IMR-90 (cell line): Measurements from ENCODE around the gene CPN1. TPM values are rescaled to one million over a fixed set of nuclear protein-coding genes. Genes with fewer than 3 reads are reported as not detected.

Experiments used
- ATAC-seq: fragments of 200-7000 bp; cut with Tn5 transposase; 2 replicates; pipeline ENCODE4 v1.9.1; 2020; ENCODE audit warnings: low read depth, mild to moderate bottlenecking, moderate library complexity
- BruUV-seq: library from RNA; stranded (reverse); fragments of 400-500 nt; replicated peaks from 2 replicates; lab custom pipeline; 2021; lab: Mats Ljungman, UMichigan
- CTCF ChIA-PET: fragments of 300-600 bp; formaldehyde crosslinking; extraction: SDS; loops from one replicate; lab custom pipeline; 2021; ENCODE audit warnings: antibody characterized with exemption; lab: Yijun Ruan, JAX
- POLR2A ChIA-PET: fragments of 300-600 bp; sonication (Branson Sonifier 250); formaldehyde crosslinking; loops from one replicate; lab custom pipeline; 2022; ENCODE audit warnings: antibody characterized with exemption; ENCODE audit not compliant: unreplicated experiment; lab: Charles Lee
- DNase-seq: peaks from one replicate; pipeline ENCODE4 v3.0.0; 2013
- H2AFZ ChIP-seq: replicated peaks from 2 replicates; pipeline ENCODE3; 2013; ENCODE audit warnings: low read length, mild to moderate bottlenecking; ENCODE audit not compliant: poor library complexity
- H2AK5ac ChIP-seq: 2 replicates; pipeline ENCODE4 v1.6.1; 2013; ENCODE audit warnings: low read depth, low read length, inconsistent platforms
- H2AK9ac ChIP-seq: replicated peaks from 2 replicates; pipeline ENCODE3; 2013; ENCODE audit warnings: mild to moderate bottlenecking, low read depth, low read length, moderate library complexity; ENCODE audit not compliant: poor library complexity
- H2BK120ac ChIP-seq: 2 replicates; pipeline ENCODE4 v1.6.1; 2013; ENCODE audit warnings: low read depth, low read length, inconsistent platforms
- H2BK15ac ChIP-seq: 3 replicates; pipeline ENCODE4 v1.6.1; 2013; ENCODE audit warnings: low read depth, low read length, inconsistent platforms
- H2BK20ac ChIP-seq: 2 replicates; pipeline ENCODE4 v1.6.1; 2013; ENCODE audit warnings: low read depth, mild to moderate bottlenecking, inconsistent platforms, low read length, moderate library complexity
- H2BK5ac ChIP-seq: 2 replicates; pipeline ENCODE4 v1.6.1; 2013; ENCODE audit warnings: mild to moderate bottlenecking, low read depth, low read length, inconsistent platforms; ENCODE audit not compliant: poor library complexity, severe bottlenecking
- H3K14ac ChIP-seq: replicated peaks from 2 replicates; pipeline ENCODE4 v1.6.1; 2013; ENCODE audit warnings: low read depth, low read length, inconsistent platforms
- H3K18ac ChIP-seq: 2 replicates; pipeline ENCODE4 v1.6.1; 2013; ENCODE audit warnings: low read depth, low read length, control low read depth
- H3K23ac ChIP-seq: 2 replicates; pipeline ENCODE4 v1.6.1; 2013; ENCODE audit warnings: low read depth, low read length, inconsistent platforms
- H3K27ac ChIP-seq: 2 replicates; pipeline ENCODE4 v1.5.1; 2013; ENCODE audit warnings: mild to moderate bottlenecking, control low read depth, low read length; ENCODE audit not compliant: insufficient read depth
- H3K27me3 ChIP-seq: 2 replicates; pipeline ENCODE4 v1.6.1; 2013; ENCODE audit warnings: low read length; ENCODE audit not compliant: control insufficient read depth, insufficient read depth
- H3K36me3 ChIP-seq: 2 replicates; pipeline ENCODE4 v1.6.1; 2013; ENCODE audit warnings: low read length, mixed read lengths; ENCODE audit not compliant: control insufficient read depth, insufficient read depth
- H3K4ac ChIP-seq: 2 replicates; pipeline ENCODE4 v1.6.1; 2013; ENCODE audit warnings: low read depth, low read length, inconsistent platforms
- H3K4me1 ChIP-seq: 2 replicates; pipeline ENCODE4 v1.6.1; 2013; ENCODE audit warnings: low read length, mixed read lengths; ENCODE audit not compliant: control insufficient read depth, insufficient read depth
- H3K4me2 ChIP-seq: 2 replicates; pipeline ENCODE4 v1.6.1; 2013; ENCODE audit warnings: low read depth, mild to moderate bottlenecking, control low read depth, low read length, moderate library complexity
- H3K4me3 ChIP-seq: 2 replicates; pipeline ENCODE4 v1.5.1; 2013; ENCODE audit warnings: low read depth, mild to moderate bottlenecking, control low read depth, low read length, moderate library complexity; ENCODE audit not compliant: insufficient read depth
- H3K56ac ChIP-seq: 2 replicates; pipeline ENCODE4 v1.6.1; 2013; ENCODE audit warnings: low read length, inconsistent platforms; ENCODE audit not compliant: insufficient read depth; ENCODE audit errors: extremely low read depth
- H3K79me1 ChIP-seq, 2 experiments: 2 replicates each; pipeline ENCODE4 v1.6.1; 2013; ENCODE audit warnings: low read length in 2 of 2, inconsistent platforms in 1 of 2, low read depth in 1 of 2
- H3K9ac ChIP-seq: 2 replicates; pipeline ENCODE4 v1.6.1; 2013; ENCODE audit warnings: low read depth, low read length, control low read depth
- H3K9me1 ChIP-seq: 2 replicates; pipeline ENCODE4 v1.6.1; 2013; ENCODE audit warnings: low read length, inconsistent platforms; ENCODE audit not compliant: insufficient read depth
- H3K9me3 ChIP-seq: 2 replicates; pipeline ENCODE4 v1.6.1; 2013; ENCODE audit warnings: low read length; ENCODE audit not compliant: control insufficient read depth, insufficient read depth
- H4K20me1 ChIP-seq: 2 replicates; pipeline ENCODE4 v1.6.1; 2013; ENCODE audit warnings: low read length, inconsistent platforms; ENCODE audit not compliant: insufficient read depth
- H4K5ac ChIP-seq: 2 replicates; pipeline ENCODE4 v1.6.1; 2013; ENCODE audit warnings: mild to moderate bottlenecking, low read depth, low read length, control low read depth
- H4K8ac ChIP-seq, 2 experiments: 2 replicates each; pipeline ENCODE4 v1.6.1; 2013; ENCODE audit warnings: low read depth in 2 of 2, low read length in 2 of 2, control low read depth in 1 of 2, inconsistent platforms in 1 of 2
- H4K91ac ChIP-seq: 2 replicates; pipeline ENCODE4 v1.6.1; 2013; ENCODE audit warnings: low read depth, low read length, inconsistent platforms; ENCODE audit not compliant: insufficient read depth
- CEBPB ChIP-seq: IDR thresholded peaks from 2 replicates; pipeline ENCODE4 v1.6.1; 2012; ENCODE audit warnings: low read depth, low read length, improper control_type of control experiment
- CTCF ChIP-seq: conservative IDR thresholded peaks from 2 replicates; pipeline ENCODE4 v1.5.1; 2012; ENCODE audit warnings: mild to moderate bottlenecking, low read depth, low read length, improper control_type of control experiment
- FOS ChIP-seq: fragments of 150-350 bp; IDR thresholded peaks from 2 replicates; pipeline ENCODE4 v1.6.1; 2016; ENCODE audit warnings: low read depth, low read length
- MAZ ChIP-seq: IDR thresholded peaks from 2 replicates; pipeline ENCODE4 v1.6.1; 2012; ENCODE audit warnings: low read depth, mild to moderate bottlenecking, low read length, improper control_type of control experiment, moderate library complexity, borderline replicate concordance
- MXI1 ChIP-seq: IDR thresholded peaks from 2 replicates; pipeline ENCODE4 v1.6.1; 2012; ENCODE audit warnings: low read depth, mild to moderate bottlenecking, low read length, moderate library complexity, borderline replicate concordance
- POLR2A ChIP-seq: IDR thresholded peaks from 2 replicates; pipeline ENCODE4 v1.6.1; 2012; ENCODE audit warnings: mild to moderate bottlenecking, low read depth, low read length
- RAD21 ChIP-seq: IDR thresholded peaks from 2 replicates; pipeline ENCODE4 v1.6.1; 2012; ENCODE audit warnings: low read length, improper control_type of control experiment
- RCOR1 ChIP-seq: IDR thresholded peaks from 2 replicates; pipeline ENCODE4 v1.6.1; 2012; ENCODE audit warnings: mild to moderate bottlenecking, low read length, improper control_type of control experiment; ENCODE audit not compliant: insufficient replicate concordance
- SMC3 ChIP-seq: fragments of 150-350 bp; IDR thresholded peaks from 2 replicates; pipeline ENCODE4 v1.6.1; 2016; ENCODE audit warnings: low read depth, mild to moderate bottlenecking, antibody characterized with exemption, low read length, moderate library complexity
- USF2 ChIP-seq: fragments of 150-350 bp; IDR thresholded peaks from 2 replicates; pipeline ENCODE4 v1.6.1; 2017; ENCODE audit warnings: mild to moderate bottlenecking, antibody characterized with exemption, low read length, low read depth
- WGBS, 2 experiments: methylation state at CpG; one replicate each; pipeline versions ENCODE4 v1.1.5 to v1.1.7; 2013; ENCODE audit warnings: missing lambda C conversion rate in 2 of 2; ENCODE audit not compliant: insufficient read length in 1 of 2; ENCODE audit errors: extremely low coverage in 2 of 2; 5-methylcytosine and 5-hydroxymethylcytosine counted together
- dilution Hi-C: fragments of 300-500 bp; cut with HindIII; formaldehyde crosslinking; loops from one replicate; pipeline ENCODE4 v1.14.3; 2018; ENCODE audit warnings: low sequenced_read_pairs; ENCODE audit not compliant: unreplicated experiment
- in situ Hi-C: fragments of 300-500 bp; cut with MboI; formaldehyde crosslinking; loops from 3 replicates; pipeline ENCODE4 v1.14.3; 2019; ENCODE audit warnings: low sequenced_read_pairs, inconsistent platforms, mixed read lengths
- intact Hi-C: fragments of 100-400 bp; cut with micrococcal nuclease; formaldehyde crosslinking; loops from 2 replicates; pipeline ENCODE4 v1.10.0; 2022
- polyA plus RNA-seq, 3 experiments: library from polyadenylated mRNA; depleted of rRNA; stranded (reverse); fragments of >200 nt; gene quantifications; 2 replicates each; pipeline ENCODE4 v1.2.3, GENCODE V29; 2012; ENCODE audit warnings: low replicate concordance in 1 of 3
- total RNA-seq: library from RNA; depleted of rRNA; stranded (reverse); fragments of >200 nt; gene quantifications from 2 replicates; pipeline ENCODE4 v1.2.3, GENCODE V29; 2012
- TF ChIP-seq, protein P1 (sequence below): fragments of 150-350 bp; IDR thresholded peaks from 2 replicates; pipeline ENCODE4 v1.6.1; 2016; ENCODE audit warnings: low read depth, mild to moderate bottlenecking, low read length, moderate library complexity, borderline replicate concordance

CPN1 gene
- total and polyA plus RNA-seq, 2 of the 4 experiments (the other 2 are of a cell fraction), result not detected

DNA sequence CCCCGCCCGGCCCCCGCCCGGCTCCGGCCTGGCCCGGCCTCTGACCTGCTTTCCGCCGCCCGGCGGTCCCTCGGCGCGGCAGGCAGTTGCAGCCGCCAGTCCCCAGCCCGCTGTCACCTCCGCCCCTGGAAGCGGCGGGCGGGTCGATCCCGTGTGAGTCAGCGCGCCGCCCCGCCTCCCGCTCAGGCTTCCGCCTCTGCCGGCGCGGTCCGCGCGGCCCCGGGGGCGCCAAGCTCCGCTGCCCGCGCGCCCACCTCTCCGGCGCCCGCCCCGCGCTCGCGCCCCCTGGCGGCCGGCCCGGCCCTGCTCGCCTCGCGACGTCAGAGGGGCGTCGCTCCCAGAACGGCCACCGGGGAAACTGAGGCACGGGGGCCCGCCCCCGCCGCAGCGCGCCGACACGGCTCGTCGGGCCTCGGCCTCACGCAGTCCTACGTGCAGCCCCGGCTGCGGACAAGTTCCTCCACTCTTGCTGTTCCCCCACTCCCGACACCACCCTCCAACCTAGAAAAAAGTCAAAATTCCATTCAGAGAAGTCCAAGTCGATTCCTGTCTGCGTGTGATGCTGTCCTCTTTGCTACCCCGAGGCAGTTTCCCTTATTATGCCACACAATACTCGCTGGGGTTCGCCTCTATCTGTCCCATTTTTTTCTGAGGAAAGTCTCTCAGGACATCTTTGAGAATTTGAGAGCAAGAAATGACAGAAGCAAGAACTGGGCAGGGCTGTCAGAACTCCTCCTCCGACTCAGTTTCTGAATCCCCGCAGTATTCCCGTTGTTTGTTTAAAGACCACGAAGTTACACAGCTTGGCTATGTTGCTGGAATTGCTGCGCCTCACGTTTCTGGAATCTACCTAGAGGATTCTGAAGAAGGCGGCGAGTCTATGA lies 71.6 kb downstream of the CPN1 start, which contains the start of gene DNMBP:
Gene DNMBP (minus strand): TSS at position 155 of the 884 bp plus-strand sequence. CDS start 37,823 bp downstream, outside the sequence.
- intact Hi-C loops, result loop anchor here (1.0 to 5.0 kb wide), 5 partner anchors 33 to 163 kb away; no protein-coding TSS in a partner anchor
- no peak for TF ChIP-seq USF2
- peak; percentile 44 for TF ChIP-seq RAD21
- TF ChIP-seq POLR2A, result 0 out of 2 replicates have a peak, but pooled peaks have one; percentile 26
- peak; percentile 29; the same call in 1 of the 2 replicates for TF ChIP-seq FOS
- peak; percentile 59; the same call in 1 of the 2 replicates for TF ChIP-seq MAZ
- TF ChIP-seq, protein P1, sequence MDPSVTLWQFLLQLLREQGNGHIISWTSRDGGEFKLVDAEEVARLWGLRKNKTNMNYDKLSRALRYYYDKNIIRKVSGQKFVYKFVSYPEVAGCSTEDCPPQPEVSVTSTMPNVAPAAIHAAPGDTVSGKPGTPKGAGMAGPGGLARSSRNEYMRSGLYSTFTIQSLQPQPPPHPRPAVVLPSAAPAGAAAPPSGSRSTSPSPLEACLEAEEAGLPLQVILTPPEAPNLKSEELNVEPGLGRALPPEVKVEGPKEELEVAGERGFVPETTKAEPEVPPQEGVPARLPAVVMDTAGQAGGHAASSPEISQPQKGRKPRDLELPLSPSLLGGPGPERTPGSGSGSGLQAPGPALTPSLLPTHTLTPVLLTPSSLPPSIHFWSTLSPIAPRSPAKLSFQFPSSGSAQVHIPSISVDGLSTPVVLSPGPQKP, result no peak
- TF ChIP-seq RCOR1, result no peak
- TF ChIP-seq SMC3, result peak; percentile 50
- peak; percentile 74; the same call in 1 of the 2 replicates for TF ChIP-seq MXI1
- peak; percentile 64 for TF ChIP-seq CTCF
- no peak; the same call in 1 of the 2 replicates for TF ChIP-seq CEBPB

More for the DNA sequence above, 71.6 kb downstream of the CPN1 start, which contains the start of gene DNMBP:
- peak within 1 kb of the TSS; percentile 49 for H3K18ac ChIP-seq
- ChIA-PET CTCF (interaction anchor here (0.6 to 2.7 kb wide), 14 partner anchors 8 to 164 kb away, joined by 3 to 13 read pairs (median 4); no protein-coding TSS in a partner anchor), POLR2A (interaction anchor here (1.0 kb wide), 1 partner anchor 16 kb away, joined by 3 read pairs; no protein-coding TSS in a partner anchor)
- H3K27ac ChIP-seq, result peak within 1 kb of the TSS; percentile 66
- peak within 1 kb of the TSS; percentile 95 for H2AK9ac ChIP-seq
- peak within 1 kb of the TSS; percentile 53; the same call in 1 of the 2 replicates for H2BK20ac ChIP-seq
- H3K79me1 ChIP-seq, result peaks cover 13 to 21% of the 10 kb centered on the region in 2 experiments; a peak in 3 of 4 replicates
- H3K23ac ChIP-seq, result peak within 1 kb of the TSS; percentile 99
- H3K27me3 ChIP-seq, result no peaks in the 10 kb centered on the region
- no TSS peak for BruUV-seq
- H3K9ac ChIP-seq, result peak within 1 kb of the TSS; percentile 60
- H3K9me3 ChIP-seq, result no peaks in the 10 kb centered on the region
- ATAC-seq (peak; percentile 83), DNase-seq (peak; percentile 79)
- peaks cover 10% of the 10 kb centered on the region for H3K9me1 ChIP-seq
- in situ Hi-C loops, result no loop called here
- peak within 1 kb of the TSS; percentile 85 for H4K91ac ChIP-seq
- peak within 1 kb of the TSS; percentile 70 for H3K4me3 ChIP-seq
- WGBS, 2 experiments, result 0% methylated on average over 27 of the region's 86 CpGs; no CpG with 5 or more reads in 1 of the 2 experiments
- H3K56ac ChIP-seq, result peak within 1 kb of the TSS; percentile 83
- H2AK5ac ChIP-seq, result peak within 1 kb of the TSS; percentile 72; the same call in 1 of the 2 replicates
- H4K8ac ChIP-seq, result peak within 1 kb of the TSS; percentile 32 to 80; a peak in 2 of 4 replicates
- H3K4me1 ChIP-seq, result peaks cover 13% of the 10 kb centered on the region
- H3K4me2 ChIP-seq, result peak within 1 kb of the TSS; percentile 85
- dilution Hi-C loops, result no loop called here
- H2AFZ ChIP-seq, result peak within 1 kb of the TSS; percentile 94
- H3K36me3 ChIP-seq, result no peaks in the 10 kb centered on the region
- peak within 1 kb of the TSS; percentile 24; the same call in 1 of the 2 replicates for H4K5ac ChIP-seq
- H3K14ac ChIP-seq, result peak within 1 kb of the TSS; percentile 98
- H3K4ac ChIP-seq, result peak within 1 kb of the TSS; percentile 93
- H2BK15ac ChIP-seq, result peak within 1 kb of the TSS; percentile 52; the same call in 2 of the 3 replicates
- H2BK120ac ChIP-seq, result peak within 1 kb of the TSS; percentile 83
- peaks cover 20% of the 10 kb centered on the region; the same call in 1 of the 2 replicates for H4K20me1 ChIP-seq
- H2BK5ac ChIP-seq, result peak within 1 kb of the TSS; percentile 95
